HG03432 (cell line): ENCODE measurements around the gene SYT1.

ENCODE experiments used
- ATAC-seq: cut with Tn5 transposase; IDR thresholded peaks from one replicate; pipeline ENCODE4 v1.9.1; 2021; ENCODE audit warnings: mild to moderate bottlenecking, moderate library complexity; ENCODE audit not compliant: unreplicated experiment

The SYT1 gene

DNA sequence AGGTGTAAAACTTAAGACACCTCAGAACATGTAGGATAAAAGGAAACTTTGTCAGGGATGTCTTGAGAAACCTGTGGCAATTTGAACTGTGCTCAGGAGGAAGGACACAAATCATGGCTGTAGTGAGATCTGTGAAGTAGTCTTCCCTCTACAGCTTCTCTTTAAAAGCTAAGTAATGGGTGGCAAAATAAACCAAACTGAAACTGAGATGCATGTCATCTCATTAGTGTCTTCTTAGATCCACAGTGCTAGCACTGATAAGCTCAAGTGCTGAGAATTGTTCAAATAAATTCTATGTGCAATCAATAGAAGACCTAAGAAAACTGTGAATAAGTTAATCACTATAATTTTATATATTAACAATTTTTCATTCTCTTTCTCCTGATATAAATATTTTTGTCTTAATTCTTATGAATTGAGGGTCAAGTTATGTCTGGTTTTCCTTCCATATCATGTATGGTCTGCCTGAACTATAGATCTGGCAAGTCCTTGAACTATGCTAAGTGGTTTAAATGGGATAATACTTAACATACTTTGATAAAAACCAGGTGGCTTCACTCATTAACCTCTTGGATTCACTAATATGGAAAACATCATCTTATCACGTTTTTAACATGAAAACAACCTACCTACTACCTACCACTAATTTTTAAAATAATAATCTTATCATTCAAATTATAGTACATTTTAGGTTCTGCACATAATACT is 27.2 kb downstream of the SYT1 start:
- no peak for ATAC-seq

DNA sequence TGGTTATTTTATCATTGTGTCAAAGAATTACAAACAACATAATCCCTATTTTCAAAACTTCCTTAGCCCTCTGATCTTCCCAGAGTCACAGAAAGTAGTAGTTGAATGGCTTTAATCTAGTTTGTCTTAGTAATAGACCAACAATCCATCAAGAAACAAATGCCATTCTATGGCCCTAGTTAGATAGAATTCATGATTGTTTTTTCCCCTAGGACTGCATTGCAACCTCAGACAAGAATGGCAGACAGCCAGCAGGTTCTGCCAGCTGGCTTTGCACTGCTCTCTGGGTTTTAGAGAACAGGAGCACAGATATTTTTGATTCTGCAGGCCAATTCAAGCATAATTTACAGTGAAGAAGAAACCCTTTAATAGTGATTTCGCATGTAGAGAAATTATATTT is 33.8 kb downstream of the SYT1 start:
- ATAC-seq, result no peak

DNA sequence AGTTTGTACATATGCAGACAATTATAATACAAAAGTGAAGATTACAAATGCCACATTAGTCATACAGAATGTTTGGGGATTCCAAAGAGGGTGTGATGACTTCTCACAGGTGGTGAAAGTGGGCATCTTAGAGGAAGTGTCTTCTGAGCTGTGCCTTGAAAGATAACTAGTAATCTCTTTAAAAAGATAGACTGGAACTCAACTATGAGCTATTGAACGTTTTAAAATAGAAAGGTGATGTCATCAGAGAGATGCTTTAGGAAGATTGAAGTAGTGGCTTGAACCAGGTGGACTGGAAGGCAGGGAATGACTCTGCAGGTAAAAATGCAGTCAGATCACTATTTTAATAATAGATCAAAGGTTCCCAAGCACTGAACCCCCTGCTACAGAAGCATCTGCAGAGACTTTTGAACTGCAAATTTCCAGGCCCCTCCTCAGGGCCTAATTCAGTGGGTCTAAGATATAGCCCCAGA is 50.3 kb downstream of the SYT1 start:
- ATAC-seq, result no peak

DNA sequence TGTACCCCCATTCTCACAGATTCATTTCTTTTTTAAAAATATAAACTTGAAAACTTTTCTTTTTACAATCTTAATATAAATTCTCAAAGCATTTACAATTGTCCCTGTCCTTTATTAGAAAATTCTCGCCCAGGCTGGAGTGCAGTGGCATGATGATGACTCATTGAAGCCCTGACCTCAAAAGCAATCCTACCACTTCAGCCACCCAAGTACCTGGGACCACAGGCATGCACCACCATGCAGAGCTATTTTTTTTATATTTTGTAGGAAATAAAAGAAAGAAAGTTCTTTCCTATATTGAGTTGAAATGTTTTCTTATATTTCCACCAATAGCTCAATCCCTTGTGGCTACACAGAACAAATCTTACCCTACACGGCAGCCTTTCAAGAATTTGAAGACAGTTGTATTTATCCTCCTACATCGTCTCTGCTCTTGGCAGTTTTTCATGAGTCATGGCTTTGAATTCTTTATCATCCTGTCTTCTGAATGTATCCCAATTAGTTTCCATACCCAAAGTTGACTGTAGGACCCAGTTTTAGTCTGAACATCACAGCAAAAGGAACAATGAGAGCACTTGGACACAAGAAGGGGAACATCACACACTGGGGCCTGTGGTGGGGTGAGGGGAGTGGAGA is 52.4 kb downstream of the SYT1 start:
- ATAC-seq, result no peak

DNA sequence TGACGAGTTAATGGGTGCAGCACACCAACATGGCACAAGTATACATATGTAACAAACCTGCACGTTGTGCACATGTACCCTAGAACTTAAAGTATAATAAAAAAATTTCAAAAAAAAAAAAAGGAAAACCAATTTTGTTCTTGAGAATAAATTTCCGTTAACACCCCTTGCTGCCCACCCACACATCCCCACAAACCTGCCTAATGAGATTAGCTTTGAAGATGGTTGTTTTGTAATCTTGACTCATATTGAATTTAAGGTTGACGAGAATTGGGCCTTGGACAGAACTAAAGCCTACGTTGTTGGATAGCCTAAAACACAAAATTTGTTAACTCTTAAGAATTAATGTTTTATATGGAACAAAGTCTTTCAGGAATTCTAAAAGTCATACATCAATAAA is 52.9 kb downstream of the SYT1 start:
- ATAC-seq, result no peak

DNA sequence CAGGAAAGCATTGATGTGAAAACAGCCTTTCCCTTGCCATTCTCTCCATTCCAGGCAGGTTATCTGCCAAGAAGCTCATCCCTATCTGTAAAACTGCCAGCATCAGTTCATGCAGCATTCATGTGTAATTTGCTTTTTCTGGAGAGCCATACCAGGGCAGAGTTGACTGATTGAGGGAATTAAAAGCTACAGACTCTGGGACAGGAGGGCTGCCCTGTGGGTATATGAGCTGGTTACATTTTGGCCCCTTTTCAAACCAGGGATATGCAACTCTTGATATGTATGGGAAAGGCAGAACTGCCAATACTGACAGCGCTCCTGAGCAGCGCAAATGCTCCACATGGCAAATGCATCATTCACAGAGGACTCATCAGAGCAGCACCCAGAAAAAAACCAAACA is 53.7 kb downstream of the SYT1 start:
- no peak for ATAC-seq

DNA sequence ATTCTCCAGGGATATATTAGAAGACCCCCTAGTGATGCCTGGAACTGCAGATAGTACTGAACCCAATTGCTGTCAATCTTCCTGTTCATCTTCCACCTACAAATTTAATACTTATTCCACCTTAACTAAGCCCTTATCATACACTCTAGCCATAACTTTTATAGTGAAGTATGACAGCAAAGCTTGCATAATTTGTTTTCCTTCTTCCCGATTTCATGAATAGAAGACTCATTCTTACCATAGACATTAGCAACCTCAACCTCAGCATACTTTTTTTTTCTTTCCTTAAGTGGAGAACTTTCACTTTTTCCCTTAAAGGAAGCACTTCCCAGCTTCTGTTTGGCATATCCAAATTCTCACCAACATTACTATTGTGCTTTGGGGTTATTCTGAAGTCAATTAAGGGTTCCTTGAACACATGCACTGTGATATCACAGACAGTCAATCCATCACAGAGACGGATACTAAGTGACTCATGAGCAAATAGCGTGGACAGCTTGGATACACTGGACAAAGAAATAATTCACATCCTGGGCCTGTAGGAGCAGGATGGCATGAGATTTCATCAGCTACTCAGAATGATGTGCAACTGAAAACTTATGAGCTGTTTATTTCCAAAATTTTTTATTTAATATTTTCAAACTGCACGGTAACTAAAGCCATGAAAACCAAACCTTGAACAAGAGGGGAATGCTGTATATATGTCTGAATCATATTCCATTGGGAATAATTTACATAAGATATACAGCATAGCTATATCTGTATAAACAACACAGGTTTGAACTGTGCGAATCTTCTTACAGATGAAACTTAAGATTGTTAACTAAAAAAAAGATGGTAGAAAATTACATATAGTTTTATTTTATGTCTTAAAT is 63.9 kb downstream of the SYT1 start:
- no peak for ATAC-seq

DNA sequence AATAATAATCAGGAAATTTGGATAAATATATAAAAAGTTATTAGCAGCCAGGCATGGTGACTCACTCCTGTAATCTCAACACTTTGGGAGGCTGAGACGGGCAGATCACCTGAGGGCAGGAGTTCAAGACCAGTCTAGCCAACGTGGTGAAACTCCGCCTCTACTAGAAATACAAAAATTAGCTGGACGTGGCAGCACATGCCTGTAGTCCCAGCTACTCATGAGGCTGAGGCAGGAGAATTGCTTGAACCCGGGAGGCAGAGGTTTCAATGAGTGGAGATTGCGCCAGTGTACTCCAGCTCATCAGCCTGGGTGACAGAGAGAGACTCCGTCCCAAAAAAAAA is 64.5 kb downstream of the SYT1 start:
- ATAC-seq, result no peak

DNA sequence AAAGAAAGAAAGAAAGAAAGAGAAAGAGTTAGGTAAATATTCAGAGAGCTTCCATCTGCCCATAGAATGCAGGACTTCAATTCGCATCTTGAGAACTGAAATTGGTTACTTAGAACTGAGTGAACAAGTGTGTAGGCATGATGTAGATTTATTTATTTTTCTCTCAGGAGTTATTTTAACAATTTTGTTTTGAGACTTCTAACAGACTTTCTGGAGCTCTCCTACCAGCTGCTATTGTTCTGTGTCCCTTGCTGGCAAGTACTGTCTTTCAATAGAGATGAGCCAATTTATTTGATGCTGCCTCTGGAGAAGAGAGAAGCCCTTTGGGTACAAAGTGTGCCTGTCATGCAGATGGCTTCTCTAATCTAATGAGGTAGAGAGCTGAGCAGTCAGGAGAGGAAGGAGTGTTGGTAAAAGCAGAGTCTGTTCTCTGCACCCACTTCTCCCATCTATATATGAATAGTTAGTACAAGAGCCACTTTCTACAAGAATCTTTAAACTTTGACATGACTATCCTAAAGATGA is 67.0 kb downstream of the SYT1 start:
- ATAC-seq, result no peak

DNA sequence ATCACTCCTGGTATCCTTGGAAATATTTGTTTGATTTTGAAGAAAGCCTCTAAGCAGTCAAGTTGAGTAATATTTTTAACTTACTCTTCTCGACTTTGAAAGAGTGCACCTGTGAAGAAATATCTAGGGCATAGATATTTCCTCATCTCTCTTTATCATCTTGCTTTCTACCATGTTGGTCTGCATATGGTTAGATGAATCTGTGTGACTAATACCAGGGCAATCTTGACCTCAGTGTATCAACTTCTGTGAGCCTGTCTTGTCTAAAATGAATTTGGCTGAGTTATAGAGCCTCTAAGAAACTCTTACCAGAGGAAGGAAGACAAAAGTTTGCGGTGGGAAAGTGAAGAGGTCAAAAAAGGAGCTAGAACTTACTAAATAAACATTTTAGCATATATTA is 68.4 kb downstream of the SYT1 start:
- no peak for ATAC-seq

DNA sequence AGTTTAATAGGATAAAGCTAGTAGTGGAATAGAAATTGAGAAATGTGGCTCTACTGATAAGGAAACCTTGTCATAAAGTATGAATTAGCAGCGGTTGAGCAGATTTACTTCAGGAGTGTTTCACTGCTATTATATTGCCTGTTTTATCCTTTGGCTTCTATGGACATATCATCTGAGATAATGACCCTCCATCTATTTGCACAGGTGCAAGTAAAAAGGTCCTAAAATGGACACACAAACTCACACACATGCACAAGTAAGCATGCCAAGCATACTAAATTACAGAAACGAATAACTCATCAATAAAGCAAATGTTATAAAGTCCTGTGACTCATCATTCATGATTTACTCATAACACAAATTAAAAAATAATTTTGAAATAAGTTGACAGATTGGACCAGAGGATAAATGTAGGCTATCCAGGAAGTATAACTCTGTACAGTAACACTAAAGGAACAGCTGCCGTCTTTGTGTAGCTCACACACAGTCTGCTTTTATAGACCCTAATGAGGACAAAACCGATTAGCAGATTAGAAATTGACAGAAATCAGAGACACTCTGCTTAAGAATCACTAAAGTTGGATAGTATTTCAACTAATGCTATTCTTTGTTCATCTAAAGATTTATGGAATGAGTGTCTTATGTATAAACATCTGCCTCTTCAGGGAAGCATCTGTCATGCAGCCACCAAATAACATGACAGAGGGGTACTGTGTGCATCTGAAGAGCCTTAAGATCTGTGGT is 73.9 kb downstream of the SYT1 start:
- no peak for ATAC-seq

DNA sequence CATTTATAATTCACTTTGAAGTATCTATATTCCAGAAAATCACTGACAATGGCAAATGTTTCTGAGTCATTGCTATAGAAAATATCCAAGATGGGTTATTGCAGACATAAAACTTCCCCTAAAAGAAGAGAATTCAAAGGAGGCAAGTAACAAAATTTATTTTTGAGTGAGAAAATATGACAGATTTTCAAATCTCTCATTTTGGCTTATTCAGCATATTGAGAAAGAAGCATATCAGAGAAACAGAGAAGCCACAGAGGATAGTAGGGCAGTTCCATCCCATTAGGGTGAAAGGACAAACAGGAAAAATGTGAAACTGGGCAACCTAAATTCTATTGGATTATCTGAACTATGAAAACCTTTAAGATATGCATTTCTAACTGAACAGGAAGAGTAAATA is 85.0 kb downstream of the SYT1 start:
- no peak for ATAC-seq

DNA sequence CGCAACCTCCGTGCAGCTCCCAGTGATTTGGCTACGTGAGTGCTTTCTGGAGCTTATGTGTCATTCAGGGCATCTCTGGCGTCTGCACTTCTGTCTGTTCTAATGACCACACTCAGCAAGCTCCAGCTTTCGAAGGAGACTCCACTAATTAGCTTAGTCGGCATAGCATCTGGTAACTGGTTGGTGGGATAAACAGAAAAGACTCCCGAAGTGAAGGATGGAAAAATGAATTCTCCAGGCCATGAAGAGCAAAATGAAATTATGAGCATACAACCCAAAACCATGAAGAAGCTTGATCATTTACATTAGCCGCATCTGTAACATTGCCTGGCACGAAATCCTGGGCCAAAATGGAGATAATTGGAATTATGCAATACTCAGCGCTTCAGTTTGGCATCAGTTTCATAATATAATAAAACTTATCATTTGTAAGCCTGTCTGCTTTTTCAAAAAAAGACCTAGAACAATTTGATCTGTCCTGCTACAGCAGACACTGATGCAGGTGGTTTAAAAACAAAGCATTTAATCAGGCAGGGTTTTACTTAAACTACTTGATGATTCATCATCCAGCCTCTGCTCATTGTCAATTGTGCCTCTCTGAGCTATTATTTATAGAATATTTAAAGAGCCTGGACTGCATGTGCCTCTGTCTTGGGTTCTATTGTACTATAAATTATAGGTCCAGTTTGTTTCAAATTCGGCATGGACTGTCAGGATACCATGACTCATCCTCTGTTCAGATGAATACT is 87.4 kb downstream of the SYT1 start:
- ATAC-seq, result no peak

DNA sequence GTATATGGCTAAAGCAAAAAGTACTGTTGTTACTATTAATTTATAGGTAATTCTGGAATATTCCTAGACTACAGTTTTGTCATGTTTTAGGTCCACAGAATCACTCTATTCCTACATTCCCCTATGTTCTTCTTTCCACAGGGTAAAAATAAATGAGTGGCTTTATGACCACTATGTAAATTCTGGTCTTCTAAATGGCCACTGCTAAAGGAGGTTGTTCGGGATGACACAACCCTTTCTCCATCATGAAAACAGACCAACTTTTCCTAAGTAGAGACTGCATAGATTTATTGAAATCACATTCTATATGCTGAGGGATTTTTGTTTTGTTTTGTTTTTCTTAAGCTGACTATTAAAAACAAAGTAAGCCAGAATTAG is 88.0 kb downstream of the SYT1 start:
- no peak for ATAC-seq

DNA sequence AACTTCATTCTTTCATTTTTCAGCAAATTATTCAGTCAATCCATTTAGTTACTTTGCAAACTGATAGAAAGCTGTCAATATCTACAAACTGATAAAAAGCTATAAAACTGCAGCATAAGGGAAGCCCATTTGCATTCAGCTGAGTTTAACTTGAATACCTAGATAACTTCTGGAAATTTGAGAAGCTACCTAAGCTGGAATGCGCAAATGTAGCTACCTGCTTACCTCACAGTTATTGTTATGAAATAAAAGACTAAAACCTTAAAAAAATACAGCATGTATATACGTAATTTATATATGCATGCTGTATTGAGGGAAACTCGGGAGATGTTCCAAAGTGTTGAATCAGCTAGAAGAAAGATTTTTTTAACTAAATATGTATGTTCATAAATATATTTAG is 94.4 kb downstream of the SYT1 start:
- no peak for ATAC-seq

DNA sequence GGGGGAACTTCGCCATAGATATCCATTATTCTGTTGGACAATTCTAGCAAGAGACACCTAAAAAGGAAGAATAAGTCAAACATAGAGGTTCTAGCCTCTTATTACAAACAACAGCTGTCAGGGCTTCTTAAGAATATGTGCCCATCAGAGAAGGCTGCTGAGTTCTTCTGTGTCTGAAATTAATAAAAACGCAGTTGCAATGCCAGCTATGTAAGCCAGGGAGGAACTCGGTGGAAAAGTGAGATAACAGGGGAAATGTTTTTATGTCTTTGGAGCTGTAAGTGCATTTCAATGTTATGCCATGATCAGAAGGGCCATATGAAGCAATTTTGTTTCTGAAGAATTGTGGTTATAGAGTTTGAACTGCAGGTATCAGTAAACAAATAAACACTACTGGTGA is 95.0 kb downstream of the SYT1 start:
- ATAC-seq, result no peak

DNA sequence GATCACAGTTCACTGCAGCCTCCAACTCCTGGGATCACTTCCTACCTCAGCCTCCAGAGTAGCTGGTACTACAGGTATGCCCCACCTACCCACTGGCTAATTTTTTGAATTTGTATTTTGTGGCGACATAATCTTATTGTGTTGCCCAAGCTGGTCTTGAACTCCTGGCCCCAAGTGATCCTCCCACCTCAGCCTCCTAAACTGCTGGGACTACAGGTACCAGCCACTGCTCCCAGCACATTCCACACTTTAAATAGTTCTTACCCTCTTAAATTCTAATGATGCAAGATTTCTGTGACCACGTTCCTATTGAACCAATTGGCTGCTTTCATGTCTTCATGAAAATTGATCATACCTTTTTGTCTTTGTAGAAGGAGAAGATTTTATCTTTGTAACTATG is 96.6 kb downstream of the SYT1 start:
- ATAC-seq, result no peak

DNA sequence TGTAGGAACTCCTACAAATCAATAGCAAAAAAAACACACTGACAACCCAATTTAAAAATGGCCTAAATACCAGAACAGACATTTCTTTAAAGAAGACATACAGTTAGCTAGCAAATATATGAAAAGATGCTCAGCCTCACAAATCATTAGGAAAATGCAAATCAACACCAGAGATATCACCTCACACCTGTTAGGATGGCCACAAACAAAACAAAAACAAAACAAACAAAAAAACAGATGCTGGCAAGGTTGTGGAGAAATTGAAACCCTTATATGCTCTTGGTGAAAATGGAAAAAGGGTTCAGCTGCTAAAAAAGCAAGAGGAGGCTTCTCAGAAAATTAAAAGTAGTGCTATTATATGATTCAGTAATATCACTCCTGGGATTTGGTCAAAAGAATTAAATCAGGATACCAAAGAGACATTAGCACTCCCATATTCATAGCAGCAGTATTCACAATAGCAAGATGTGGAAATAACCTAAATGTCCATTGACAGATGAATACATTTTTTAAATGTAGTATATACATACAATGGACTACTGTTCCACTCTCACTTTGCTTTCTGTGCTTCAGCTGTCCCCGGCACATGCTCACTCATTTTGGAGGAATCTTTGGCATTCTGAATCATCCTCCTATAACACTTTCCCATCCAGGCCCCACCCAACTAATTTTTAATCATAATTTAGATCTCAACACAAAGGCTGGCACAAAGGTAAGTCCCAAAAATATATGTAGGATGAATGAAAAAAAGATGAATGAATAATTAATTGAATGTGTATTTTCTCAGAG is 99.1 kb downstream of the SYT1 start:
- no peak for ATAC-seq

DNA sequence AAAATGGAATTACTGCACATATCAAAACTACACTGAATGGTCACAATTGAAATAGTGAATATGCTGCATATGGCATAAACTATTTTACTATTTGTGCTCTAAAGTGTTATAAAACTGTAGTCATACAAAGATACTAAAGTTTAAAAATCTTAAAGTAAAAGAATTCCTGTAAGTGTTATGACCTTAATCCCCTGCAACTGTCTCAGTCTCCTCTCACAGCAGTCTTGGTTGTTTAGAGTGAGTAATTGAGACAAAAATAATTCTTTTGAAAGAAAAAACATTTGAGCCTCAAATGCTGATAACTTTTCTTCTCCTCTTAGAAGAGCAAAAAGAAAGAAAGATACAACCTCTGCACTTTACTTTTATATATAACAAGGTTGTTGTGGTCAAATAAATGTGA is 99.9 kb downstream of the SYT1 start:
- no peak for ATAC-seq

DNA sequence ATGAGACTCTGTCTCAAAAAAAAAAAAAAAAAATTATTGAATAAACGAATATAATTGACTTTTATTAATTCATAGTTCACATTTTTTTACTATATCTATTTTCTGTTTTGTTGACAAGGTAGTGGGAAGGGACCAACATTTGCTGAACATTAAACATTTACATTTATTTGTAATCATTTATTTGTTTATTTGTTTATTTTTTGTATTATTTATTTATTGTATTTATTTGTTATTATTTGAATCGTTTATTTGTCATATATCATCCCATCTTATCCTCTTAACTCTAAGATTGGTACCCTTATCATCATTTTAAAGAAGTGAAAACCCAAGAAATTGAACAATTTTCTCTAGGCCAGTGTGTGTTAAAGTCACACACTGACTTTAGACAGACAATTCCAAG is 101.5 kb downstream of the SYT1 start:
- ATAC-seq, result no peak
